GM12891 (cell line): ENCODE data around the gene DIRAS1.

Experiments used
- POLR2A ChIP-seq: IDR thresholded peaks from 2 replicates; pipeline ENCODE4 v1.6.1; 2011; ENCODE audit warnings: low read depth, low read length, control low read depth
- TAF1 ChIP-seq: IDR thresholded peaks from 2 replicates; pipeline ENCODE4 v1.6.1; 2011; ENCODE audit warnings: low read depth, low read length, control low read depth

- no peak for TF ChIP-seq POLR2A
- TF ChIP-seq TAF1 = no peak
These were observed 5.5 kb downstream of the DIRAS1 start for GRCh38 chr19:2715470-2716274.
